Measurements from ENCODE around the gene CDC73. TPM values are rescaled to one million over a fixed set of nuclear protein-coding genes. Genes with fewer than 3 reads are reported as not detected.

CDC73 gene
- total and polyA plus RNA-seq, 10 donors = 6.5 to 76.7 (median 39.1) TPM

DNA sequence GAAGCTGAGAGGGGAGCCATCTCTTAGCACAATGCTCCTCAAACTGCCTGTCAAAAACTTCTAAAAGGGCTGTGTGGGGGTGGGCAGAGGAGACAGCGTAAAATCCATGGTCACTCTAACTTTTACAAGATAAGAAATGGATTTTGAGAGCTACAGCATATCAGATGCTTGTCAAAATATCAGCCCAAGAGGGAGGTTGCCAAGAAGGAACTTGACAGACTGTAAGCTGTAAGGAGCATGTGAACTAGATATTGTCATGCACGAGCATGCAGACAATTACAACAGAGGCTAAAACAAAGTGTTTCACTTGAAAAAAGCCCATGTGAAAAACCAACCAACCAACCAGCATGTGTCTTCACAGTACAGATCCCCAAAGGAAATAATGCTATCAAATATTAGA, 171.9 kb downstream of the CDC73 start:
- DNase-seq = no peak
- no peak overlapping the region for H3K27ac ChIP-seq
- H3K4me1 ChIP-seq = no peaks in the 10 kb centered on the region
- no peak overlapping the region for H3K4me3 ChIP-seq
- WGBS, 5 donors = 82 to 93% (median 86%) methylated on average over 2 of the region's 2 CpGs
- H3K9me3 ChIP-seq = peaks cover 0 to 25% (median 19%) of the 10 kb centered on the region in 8 donors
- H3K36me3 ChIP-seq = no peaks in the 10 kb centered on the region
- no peak for TF ChIP-seq CTCF (IDR thresholded peaks at IDR 0.05 in 8 of 11, conservative IDR thresholded peaks at IDR 0.05 in 3 of 11)
- no peak for TF ChIP-seq POLR2A (IDR thresholded peaks at IDR 0.05)
- no peak for TF ChIP-seq POLR2AphosphoS5 (IDR thresholded peaks at IDR 0.05)
- intact Hi-C loops (cut with DNase I; ENCODE audit: low total_unique reads) = no loop called here
- no peaks in the 10 kb centered on the region for H3K27me3 ChIP-seq (replicated peaks in 1 of 7)

- Histone ChIP-seq H3K27ac (no peak overlapping the region), H3K27me3 (replicated peaks in 1 of 7) (no peaks in the 10 kb centered on the region), H3K9me3 (peaks cover 0 to 25% (median 19%) of the 10 kb centered on the region in 8 donors), H3K4me1 (no peaks in the 10 kb centered on the region), H3K4me3 (no peak overlapping the region), H3K36me3 (no peaks in the 10 kb centered on the region)
- DNase-seq = no peak
- intact Hi-C loops (cut with DNase I; ENCODE audit: low total_unique reads) = no loop called here
- no peak for TF ChIP-seq POLR2A (IDR thresholded peaks at IDR 0.05)
- no peak for TF ChIP-seq CTCF (IDR thresholded peaks at IDR 0.05 in 8 of 11, conservative IDR thresholded peaks at IDR 0.05 in 3 of 11)
- TF ChIP-seq POLR2AphosphoS5 (IDR thresholded peaks at IDR 0.05) = no peak
- 42 to 60% (median 50%) methylated on average over 1 of the region's 1 CpG for WGBS, 5 donors
Observed at GRCh38 chr1:193299038-193299437, 177.2 kb downstream of the CDC73 start.

DNA sequence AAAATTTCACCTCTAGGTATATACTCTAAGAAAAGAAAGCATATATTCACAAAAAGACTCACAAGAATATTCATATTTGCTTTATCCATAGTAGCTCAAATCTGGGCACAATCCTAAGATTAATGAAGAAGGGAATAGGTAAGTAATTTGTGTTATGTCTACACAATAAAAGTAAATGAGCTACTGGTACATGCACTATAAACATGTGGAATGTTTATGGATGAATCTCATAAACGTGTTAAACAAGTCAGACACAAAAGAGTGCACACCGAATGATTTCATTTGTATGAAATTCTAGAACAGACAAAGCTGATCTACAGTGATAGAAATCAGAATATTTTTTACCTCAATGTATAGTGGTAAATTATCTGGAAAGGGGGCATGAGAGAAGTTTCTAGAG, 179.9 kb downstream of the CDC73 start:
- H3K9me3 ChIP-seq = peaks cover 0 to 13% (median 8%) of the 10 kb centered on the region in 8 donors
- TF ChIP-seq POLR2A (IDR thresholded peaks at IDR 0.05) (no peak), POLR2AphosphoS5 (IDR thresholded peaks at IDR 0.05) (no peak), CTCF (IDR thresholded peaks at IDR 0.05 in 8 of 11, conservative IDR thresholded peaks at IDR 0.05 in 3 of 11) (no peak)
- no peaks in the 10 kb centered on the region for H3K27me3 ChIP-seq (replicated peaks in 1 of 7)
- whole genome bisulfite sequencing, 5 donors = 77 to 86% (median 82%) methylated on average over 2 of the region's 2 CpGs
- H3K4me3 ChIP-seq = no peak overlapping the region
- H3K27ac ChIP-seq = no peak overlapping the region
- no peaks in the 10 kb centered on the region for H3K4me1 ChIP-seq
- H3K36me3 ChIP-seq = no peaks in the 10 kb centered on the region
- no peak for DNase-seq
- intact Hi-C loops (cut with DNase I; ENCODE audit: low total_unique reads) = no loop called here

- Histone ChIP-seq H3K4me1 (no peaks in the 10 kb centered on the region), H3K27ac (no peak overlapping the region), H3K36me3 (no peaks in the 10 kb centered on the region), H3K4me3 (no peak overlapping the region), H3K9me3 (no peaks in the 10 kb centered on the region), H3K27me3 (replicated peaks in 1 of 7) (no peaks in the 10 kb centered on the region)
- DNase-seq = no peak
- TF ChIP-seq POLR2A (IDR thresholded peaks at IDR 0.05) (no peak), CTCF (IDR thresholded peaks at IDR 0.05 in 8 of 11, conservative IDR thresholded peaks at IDR 0.05 in 3 of 11) (no peak), POLR2AphosphoS5 (IDR thresholded peaks at IDR 0.05) (no peak)
- intact Hi-C loops (cut with DNase I; ENCODE audit: low total_unique reads) = no loop called here
- 67 to 81% (median 75%) methylated on average over 1 of the region's 1 CpG for WGBS, 5 donors
Observed at GRCh38 chr1:193303849-193304248, 182.0 kb downstream of the CDC73 start.

Small RNA genes within 50 kb of the gene (microRNA-seq; reads per million reads assigned to microRNA genes)
- gene MIR1278 = 0.57 to 0.72 (median 0.70) reads per million in 3 donors

Small RNA genes within 50 kb of the gene (small RNA-seq; reads per million reads assigned to genes)
- gene MIR1278 = 0 reads per million in 4 donors

Other genes starting within 250 kb of the CDC73 start
- gene UCHL5, start 62.7 kb upstream of the CDC73 start, total RNA-seq = 10 to 100 TPM; 29.4 to 41.7 (median 36.9) TPM
- gene UCHL5, start 62.7 kb upstream of the CDC73 start, polyA plus RNA-seq = 10 to 100 TPM in 2 of 3 donors, 1 to 10 TPM in 1; 9.9 to 16.8 (median 13.5) TPM
- gene RO60, start 62.4 kb upstream of the CDC73 start, total RNA-seq = 10 to 100 TPM; 65.3 to 87.1 (median 81.5) TPM
- gene RO60, start 62.4 kb upstream of the CDC73 start, polyA plus RNA-seq = 1 to 10 TPM; 4.7 to 7.8 (median 4.7) TPM
- gene GLRX2, start 16.6 kb upstream of the CDC73 start, total RNA-seq = 10 to 100 TPM in 4 of 7 donors, 1 to 10 TPM in 3; 5.9 to 20.0 (median 11.8) TPM
- 10 to 100 TPM in 2 of 3 donors, 1 to 10 TPM in 1; 6.0 to 11.0 (median 10.9) TPM for gene GLRX2, start 16.6 kb upstream of the CDC73 start, polyA plus RNA-seq
- gene B3GALT2, start 64.6 kb downstream of the CDC73 start, total RNA-seq = 1 to 10 TPM in 1 of 7 donors, under 1 TPM in 6; 0.30 to 1.4 (median 0.69) TPM
- gene B3GALT2, start 64.6 kb downstream of the CDC73 start, polyA plus RNA-seq = under 1 TPM; 0.05 to 0.13 (median 0.11) TPM

Measured in spleen (tissue), 11 donors.